GM19025 (cell line): ENCODE measurements around the gene SLC6A12.

Source experiments
- ATAC-seq: cut with Tn5 transposase; IDR thresholded peaks from one replicate; pipeline ENCODE4 v1.9.1; 2021; ENCODE audit warnings: mild to moderate bottlenecking, low read depth, moderate library complexity; ENCODE audit not compliant: unreplicated experiment

The SLC6A12 gene

DNA sequence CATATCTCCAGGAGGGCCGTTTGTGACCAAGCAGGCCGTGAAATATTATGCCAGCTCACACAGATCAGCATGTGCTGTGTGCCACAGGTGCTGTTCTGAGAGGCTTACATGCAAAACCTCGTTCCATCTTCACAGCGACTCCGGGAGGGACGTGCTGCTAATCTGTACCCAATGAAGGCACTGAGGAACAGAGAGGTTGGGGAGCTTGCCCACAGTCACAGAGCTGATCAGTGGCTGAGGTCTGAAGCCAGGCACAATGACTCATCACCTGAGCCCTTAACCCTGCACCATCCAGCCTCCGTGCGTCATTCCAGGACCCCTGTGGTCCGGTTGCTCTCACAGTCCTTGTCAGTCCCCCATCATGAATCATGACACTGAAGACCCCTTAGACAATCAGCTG is 66.7 kb downstream of the SLC6A12 start:
- ATAC-seq, result no peak

DNA sequence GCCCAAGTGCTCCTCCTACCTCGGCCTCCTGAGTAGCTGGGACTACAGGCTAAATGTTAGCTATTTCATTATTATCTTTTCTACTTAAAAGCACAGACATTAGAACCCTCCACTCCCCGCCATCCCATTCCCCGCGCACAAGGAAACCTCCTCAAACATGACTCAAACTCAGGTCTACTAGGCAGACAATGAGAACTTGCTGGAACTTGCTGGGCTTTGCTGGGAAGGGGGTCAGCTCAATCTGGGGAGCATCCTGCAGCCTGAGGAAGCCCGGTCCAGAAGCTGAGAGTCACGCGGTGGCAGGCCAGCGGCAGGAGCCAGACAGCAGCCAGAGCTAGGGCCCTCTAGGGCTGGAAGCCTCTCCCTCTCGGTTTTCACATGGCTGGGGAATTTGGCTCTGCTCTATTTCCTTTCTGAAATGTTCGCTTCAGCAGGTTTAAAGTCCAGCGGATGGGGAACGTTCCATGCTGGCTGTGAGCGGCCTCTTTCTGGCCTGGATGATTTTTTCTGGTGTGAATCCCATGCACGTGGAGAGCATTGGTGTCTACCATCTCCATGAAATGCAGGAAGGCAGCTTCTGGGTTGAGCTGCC is 68.5 kb downstream of the SLC6A12 start:
- no peak for ATAC-seq

DNA sequence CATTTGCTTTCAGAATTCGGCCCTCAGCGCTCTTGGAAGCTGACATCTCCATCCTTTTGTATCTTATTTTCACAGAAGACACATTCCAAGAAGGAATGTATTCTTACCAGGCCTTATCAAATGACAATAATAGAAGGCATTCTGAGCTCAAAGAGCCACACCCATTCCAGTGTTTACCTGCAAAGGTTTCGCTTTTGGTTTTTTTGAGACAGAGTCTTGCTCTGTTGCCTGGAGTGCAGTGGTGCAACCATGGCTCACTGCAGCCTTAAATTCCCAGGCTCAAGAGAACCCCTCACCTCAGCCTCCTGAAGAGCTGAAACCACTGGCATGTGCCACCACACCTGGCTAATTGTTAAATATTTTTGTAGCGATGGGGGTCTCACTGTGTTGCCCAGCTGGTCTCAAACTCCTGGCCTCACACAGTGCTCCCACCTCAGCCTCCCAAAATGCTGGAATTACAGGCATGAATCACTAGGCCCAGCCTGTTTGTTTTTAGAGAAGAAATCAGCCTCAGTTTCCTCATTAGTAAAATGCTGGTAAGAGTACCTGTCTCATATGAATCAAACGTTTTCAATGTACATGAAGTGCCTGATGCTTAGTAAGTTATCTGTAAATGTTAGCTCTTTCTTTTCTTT is 69.2 kb downstream of the SLC6A12 start:
- no peak for ATAC-seq

DNA sequence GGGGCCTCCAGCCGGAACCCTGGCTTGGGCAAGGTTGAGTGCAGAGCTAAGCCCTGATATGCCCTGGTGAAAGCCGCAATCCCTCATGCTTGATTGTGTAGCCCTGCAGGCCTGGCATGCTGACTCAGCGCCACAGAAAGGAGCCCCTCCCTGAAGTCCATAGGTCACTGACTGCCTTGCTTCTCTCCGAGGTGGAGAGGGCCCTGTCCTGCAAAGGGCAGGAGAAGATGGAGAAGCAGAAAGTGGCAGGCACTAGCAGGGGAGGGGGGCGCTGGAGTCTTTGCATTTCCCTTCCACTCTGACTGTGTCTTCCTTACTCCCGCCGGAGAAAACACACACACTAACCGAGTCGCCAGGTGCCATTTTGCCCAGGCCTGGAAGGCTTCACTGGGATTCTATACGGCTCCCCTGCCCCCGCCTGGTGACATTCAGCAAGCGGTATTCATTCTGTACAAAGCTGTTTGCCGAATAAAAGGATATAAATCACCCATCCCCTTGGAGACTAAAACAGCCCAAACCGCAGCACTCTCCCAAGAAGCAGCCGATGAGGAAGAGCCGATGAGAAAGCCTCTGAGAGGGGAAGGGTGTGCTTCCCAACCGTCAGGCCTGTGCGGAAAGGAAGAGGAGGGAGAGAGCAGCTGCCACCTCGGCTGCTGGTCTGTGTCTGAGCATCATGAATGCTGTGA is 69.8 kb downstream of the SLC6A12 start:
- ATAC-seq, result no peak

DNA sequence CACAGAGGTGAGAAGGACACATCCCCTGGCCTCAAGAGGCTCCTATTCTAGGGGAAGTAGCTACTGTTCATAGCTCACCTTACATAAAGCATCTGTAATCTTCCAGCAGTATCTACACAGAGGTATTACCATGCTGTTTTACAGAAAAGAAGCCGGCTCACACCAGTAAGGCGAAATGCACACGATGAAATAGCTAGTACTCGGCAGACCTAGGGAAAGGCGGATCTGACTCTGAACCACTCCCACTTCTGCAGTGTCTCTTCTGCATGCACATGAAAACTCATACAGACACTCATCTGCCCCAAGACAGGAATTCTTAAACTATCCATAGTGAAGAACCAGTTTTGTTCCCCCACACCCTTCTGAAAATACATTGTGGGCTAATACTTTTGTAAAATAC is 73.8 kb downstream of the SLC6A12 start:
- no peak for ATAC-seq
